ENCODE results near the gene UNC13D. TPM values are rescaled to one million over a fixed set of nuclear protein-coding genes. Genes with fewer than 3 reads are reported as not detected.

The UNC13D gene
- total RNA-seq, 1 experiment from 2014 or later, result 3.5 TPM

DNA sequence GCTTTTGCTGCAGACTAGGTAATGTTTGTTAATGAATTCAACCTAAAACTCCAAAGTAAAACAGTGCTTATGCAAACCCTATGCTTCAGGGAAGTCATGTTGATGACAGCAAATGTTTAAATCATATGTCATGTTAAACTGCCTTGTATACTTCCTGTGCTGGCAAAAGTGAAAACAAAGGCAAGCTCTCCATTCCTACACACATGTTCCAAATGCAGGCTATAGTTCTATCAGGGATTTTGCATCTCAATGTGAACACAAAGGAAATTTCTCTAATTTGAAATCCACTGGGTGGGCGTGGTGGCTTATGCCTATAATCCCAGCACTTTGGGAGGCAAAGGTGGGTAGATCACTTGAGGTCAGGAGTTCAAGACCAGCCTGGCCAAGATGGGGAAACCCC is 40.3 kb downstream of the UNC13D start:
- POLR2A ChIA-PET, result interaction anchor here (0.7 to 2.0 kb wide), 4 partner anchors 13 to 751 kb away, joined by 3 to 5 read pairs (median 4); partner anchors contain the start of gene WBP2
- no TSS peak for BruUV-seq (replicated peaks)
- Mint-ChIP-seq H3K36me3 (ENCODE audit: insufficient read depth, unreplicated experiment) (peaks cover 23% of the 10 kb centered on the region), H3K27ac (ENCODE audit: low read depth, unreplicated experiment) (no peak overlapping the region), H3K4me3 (ENCODE audit: unreplicated experiment) (no peak overlapping the region), H3K9me3 (ENCODE audit: unreplicated experiment) (no peaks in the 10 kb centered on the region), H3K4me1 (ENCODE audit: insufficient read depth, unreplicated experiment) (peaks cover 11% of the 10 kb centered on the region), H3K27me3 (ENCODE audit: insufficient read depth, unreplicated experiment) (no peaks in the 10 kb centered on the region)
- no peak for DNase-seq (ENCODE audit: unreplicated experiment)
- TF ChIP-seq, protein P1, sequence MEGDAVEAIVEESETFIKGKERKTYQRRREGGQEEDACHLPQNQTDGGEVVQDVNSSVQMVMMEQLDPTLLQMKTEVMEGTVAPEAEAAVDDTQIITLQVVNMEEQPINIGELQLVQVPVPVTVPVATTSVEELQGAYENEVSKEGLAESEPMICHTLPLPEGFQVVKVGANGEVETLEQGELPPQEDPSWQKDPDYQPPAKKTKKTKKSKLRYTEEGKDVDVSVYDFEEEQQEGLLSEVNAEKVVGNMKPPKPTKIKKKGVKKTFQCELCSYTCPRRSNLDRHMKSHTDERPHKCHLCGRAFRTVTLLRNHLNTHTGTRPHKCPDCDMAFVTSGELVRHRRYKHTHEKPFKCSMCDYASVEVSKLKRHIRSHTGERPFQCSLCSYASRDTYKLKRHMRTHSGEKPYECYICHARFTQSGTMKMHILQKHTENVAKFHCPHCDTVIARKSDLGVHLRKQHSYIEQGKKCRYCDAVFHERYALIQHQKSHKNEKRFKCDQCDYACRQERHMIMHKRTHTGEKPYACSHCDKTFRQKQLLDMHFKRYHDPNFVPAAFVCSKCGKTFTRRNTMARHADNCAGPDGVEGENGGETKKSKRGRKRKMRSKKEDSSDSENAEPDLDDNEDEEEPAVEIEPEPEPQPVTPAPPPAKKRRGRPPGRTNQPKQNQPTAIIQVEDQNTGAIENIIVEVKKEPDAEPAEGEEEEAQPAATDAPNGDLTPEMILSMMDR (IDR thresholded peaks at IDR 0.05; ENCODE audit: unreplicated experiment), result no peak
- CTCF ChIA-PET, result interaction anchor here (0.6 to 1.9 kb wide), 3 partner anchors 12 to 476 kb away, joined by 3 to 6 read pairs (median 3); no protein-coding TSS in a partner anchor
- intact Hi-C loops (cut with micrococcal nuclease), result no loop called here

- no peaks in the 10 kb centered on the region for H3K4me1 Mint-ChIP-seq (ENCODE audit: insufficient read depth, unreplicated experiment)
- CTCF ChIA-PET, result interaction anchor here (1.1 to 1.2 kb wide), 2 partner anchors 12 to 26 kb away, joined by 3 to 4 read pairs; no protein-coding TSS in a partner anchor
- H3K36me3 Mint-ChIP-seq (ENCODE audit: insufficient read depth, unreplicated experiment), result peaks cover 45% of the 10 kb centered on the region
- intact Hi-C loops (cut with micrococcal nuclease), result no loop called here
- H3K9me3 Mint-ChIP-seq (ENCODE audit: unreplicated experiment), result no peaks in the 10 kb centered on the region
- no peak for DNase-seq (ENCODE audit: unreplicated experiment)
- H3K27me3 Mint-ChIP-seq (ENCODE audit: insufficient read depth, unreplicated experiment), result no peaks in the 10 kb centered on the region
- TF ChIP-seq, protein P1 (IDR thresholded peaks at IDR 0.05; ENCODE audit: unreplicated experiment), result no peak
- POLR2A ChIA-PET, result interaction anchor here (1.3 kb wide), 1 partner anchor 19 kb away, joined by 3 read pairs; no protein-coding TSS in a partner anchor
- no TSS peak for BruUV-seq (replicated peaks)
- H3K4me3 Mint-ChIP-seq (ENCODE audit: unreplicated experiment), result no peak overlapping the region
- no peak overlapping the region for H3K27ac Mint-ChIP-seq (ENCODE audit: low read depth, unreplicated experiment)
These were observed 44.8 kb downstream of the UNC13D start for GRCh38 chr17:75799402-75799801.

DNA sequence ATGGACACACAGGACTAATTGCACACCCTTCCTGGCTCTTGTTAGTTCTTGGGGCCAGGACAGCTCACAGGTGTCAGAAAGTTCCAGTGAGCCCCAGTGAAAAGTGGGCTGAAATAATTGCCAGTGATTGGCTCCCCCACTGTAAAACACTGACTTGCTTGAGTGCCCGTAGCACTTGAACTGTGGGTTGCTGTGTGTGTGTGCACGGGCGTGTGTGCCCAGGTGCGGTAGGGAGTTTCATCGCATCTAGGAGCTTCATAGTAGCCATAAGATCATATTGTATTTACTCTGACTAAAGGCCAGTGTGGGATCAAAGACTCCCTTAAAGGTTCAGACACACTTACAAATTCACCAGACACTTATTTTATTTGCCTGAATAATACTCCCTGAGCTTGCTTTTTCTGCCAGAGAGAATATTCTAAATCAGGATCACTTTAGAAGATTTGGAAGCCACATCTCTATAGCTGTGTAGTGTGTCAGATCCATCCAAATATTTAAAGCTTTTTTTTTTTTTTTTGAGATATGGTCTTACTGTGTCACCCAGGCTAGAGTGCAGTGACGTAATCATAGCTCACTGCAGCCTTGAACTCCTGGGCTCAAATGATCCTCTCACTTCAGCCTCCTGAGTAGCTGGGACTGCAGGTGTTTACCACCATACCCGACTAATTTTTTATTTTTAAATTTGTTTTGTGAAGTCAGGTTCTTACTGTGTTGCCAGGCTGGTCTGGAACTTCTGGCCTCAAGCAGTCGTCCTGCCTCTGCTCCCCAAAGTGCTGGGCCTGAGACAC is 48.2 kb downstream of the UNC13D start:
- intact Hi-C loops (cut with micrococcal nuclease), result no loop called here
- BruUV-seq (replicated peaks), result no TSS peak
- TF ChIP-seq, protein P1 (IDR thresholded peaks at IDR 0.05; ENCODE audit: unreplicated experiment), result no peak
- H3K27me3 Mint-ChIP-seq (ENCODE audit: insufficient read depth, unreplicated experiment), result no peaks in the 10 kb centered on the region
- H3K9me3 Mint-ChIP-seq (ENCODE audit: unreplicated experiment), result no peaks in the 10 kb centered on the region
- POLR2A ChIA-PET, result interaction anchor here (0.9 to 3.2 kb wide), 8 partner anchors 9 to 119 kb away, joined by 3 to 25 read pairs (median 4); partner anchors contain the start of genes GALK1 and WBP2
- peaks cover 30% of the 10 kb centered on the region for H3K36me3 Mint-ChIP-seq (ENCODE audit: insufficient read depth, unreplicated experiment)
- DNase-seq (ENCODE audit: unreplicated experiment), result no peak
- H3K27ac Mint-ChIP-seq (ENCODE audit: low read depth, unreplicated experiment), result no peak overlapping the region
- no peaks in the 10 kb centered on the region for H3K4me1 Mint-ChIP-seq (ENCODE audit: insufficient read depth, unreplicated experiment)
- CTCF ChIA-PET, result interaction anchor here (0.6 to 1.4 kb wide), 3 partner anchors 10 to 646 kb away, joined by 3 read pairs; no protein-coding TSS in a partner anchor
- no peak overlapping the region for H3K4me3 Mint-ChIP-seq (ENCODE audit: unreplicated experiment)

DNA sequence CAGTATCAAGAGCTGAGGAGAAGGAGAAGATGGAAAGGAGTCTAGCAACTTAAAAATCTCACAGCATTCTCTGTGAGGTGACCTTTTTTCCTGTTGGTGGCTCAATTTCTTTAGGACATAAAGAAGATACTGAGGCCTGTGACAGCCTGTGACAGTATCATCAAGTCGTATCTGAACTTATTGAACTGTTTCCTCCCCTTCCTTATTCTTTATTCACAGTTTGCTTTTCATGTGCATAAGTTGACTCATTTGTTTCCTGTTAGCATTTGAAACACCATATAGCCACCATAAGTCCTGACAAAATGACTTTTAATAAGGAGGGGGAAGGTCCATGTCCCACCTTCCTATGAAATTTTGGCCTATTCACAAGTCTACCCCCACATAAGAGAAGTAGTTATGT is 50.7 kb downstream of the UNC13D start:
- intact Hi-C loops (cut with micrococcal nuclease), result no loop called here
- POLR2A ChIA-PET, result interaction anchor here (0.5 to 1.1 kb wide), 4 partner anchors 8 to 375 kb away, joined by 3 to 7 read pairs (median 3); partner anchors contain the start of genes RECQL5 and SAP30BP
- TF ChIP-seq, protein P1 (IDR thresholded peaks at IDR 0.05; ENCODE audit: unreplicated experiment), result no peak
- CTCF ChIA-PET, result no interaction called here
- no peak for DNase-seq (ENCODE audit: unreplicated experiment)
- BruUV-seq (replicated peaks), result no TSS peak
- peak overlapping the region; percentile 9 for H3K27ac Mint-ChIP-seq (ENCODE audit: low read depth, unreplicated experiment)
- peaks cover 18% of the 10 kb centered on the region for H3K36me3 Mint-ChIP-seq (ENCODE audit: insufficient read depth, unreplicated experiment)
- no peaks in the 10 kb centered on the region for H3K27me3 Mint-ChIP-seq (ENCODE audit: insufficient read depth, unreplicated experiment)
- H3K4me3 Mint-ChIP-seq (ENCODE audit: unreplicated experiment), result no peak overlapping the region
- no peaks in the 10 kb centered on the region for H3K9me3 Mint-ChIP-seq (ENCODE audit: unreplicated experiment)
- H3K4me1 Mint-ChIP-seq (ENCODE audit: insufficient read depth, unreplicated experiment), result no peaks in the 10 kb centered on the region
